ENCODE measurements around the gene PGS1. TPM values are rescaled to one million over a fixed set of nuclear protein-coding genes. Genes with fewer than 3 reads are reported as not detected.

Gene PGS1
- total and polyA plus RNA-seq, 7 experiments from 2014 or later, result 36.1 to 84.3 (median 77.3) TPM

- Mint-ChIP-seq H3K4me1 (peaks cover 45 to 83% (median 60%) of the 10 kb centered on the region in 7 donors), H3K27me3 (no peaks in the 10 kb centered on the region), H3K4me3 (peak overlapping the region in 2 of 10 donors; percentile 32 to 84), H3K36me3 (peaks cover 4 to 32% (median 12%) of the 10 kb centered on the region in 5 donors), H3K9me3 (no peaks in the 10 kb centered on the region), H3K27ac (peak overlapping the region in 8 of 9 donors; percentile 40 to 97 (median 93))
- ATAC-seq (no peak), DNase-seq (no peak)
- H3K36me3 ChIP-seq (ENCODE audit: control insufficient read depth in 2 of 3, insufficient read depth in 3 of 3, low read length in 3 of 3), result peaks cover 0 to 40% (median 0%) of the 10 kb centered on the region in 3 experiments
- ChIA-PET CTCF (interaction anchor here (1.0 to 1.9 kb wide), 4 partner anchors 38 to 146 kb away, joined by 3 to 5 read pairs (median 4); no protein-coding TSS in a partner anchor), POLR2A (interaction anchor here (0.5 kb wide), 1 partner anchor 81 kb away, joined by 3 read pairs; no protein-coding TSS in a partner anchor)
- no peaks in the 10 kb centered on the region for H3K27me3 ChIP-seq (ENCODE audit: control insufficient read depth in 2 of 2, insufficient read depth in 2 of 2, low read length in 2 of 2)
- intact Hi-C loops (cut with micrococcal nuclease), result no loop called here
- no peak overlapping the region for H3K27ac ChIP-seq (ENCODE audit: low read depth, low read length)
- peaks cover 24 to 39% of the 10 kb centered on the region in 2 donors for H3K4me1 ChIP-seq (ENCODE audit: control insufficient read depth in 2 of 2, insufficient read depth in 2 of 2, low read length in 2 of 2)
- no peaks in the 10 kb centered on the region for H3K9me3 ChIP-seq (ENCODE audit: control insufficient read depth in 2 of 3, low read length in 3 of 3)
- no peak overlapping the region for H3K4me3 ChIP-seq (ENCODE audit: low read length)
These were observed 39.1 kb downstream of the PGS1 start for GRCh38 chr17:78417531-78417909.

DNA sequence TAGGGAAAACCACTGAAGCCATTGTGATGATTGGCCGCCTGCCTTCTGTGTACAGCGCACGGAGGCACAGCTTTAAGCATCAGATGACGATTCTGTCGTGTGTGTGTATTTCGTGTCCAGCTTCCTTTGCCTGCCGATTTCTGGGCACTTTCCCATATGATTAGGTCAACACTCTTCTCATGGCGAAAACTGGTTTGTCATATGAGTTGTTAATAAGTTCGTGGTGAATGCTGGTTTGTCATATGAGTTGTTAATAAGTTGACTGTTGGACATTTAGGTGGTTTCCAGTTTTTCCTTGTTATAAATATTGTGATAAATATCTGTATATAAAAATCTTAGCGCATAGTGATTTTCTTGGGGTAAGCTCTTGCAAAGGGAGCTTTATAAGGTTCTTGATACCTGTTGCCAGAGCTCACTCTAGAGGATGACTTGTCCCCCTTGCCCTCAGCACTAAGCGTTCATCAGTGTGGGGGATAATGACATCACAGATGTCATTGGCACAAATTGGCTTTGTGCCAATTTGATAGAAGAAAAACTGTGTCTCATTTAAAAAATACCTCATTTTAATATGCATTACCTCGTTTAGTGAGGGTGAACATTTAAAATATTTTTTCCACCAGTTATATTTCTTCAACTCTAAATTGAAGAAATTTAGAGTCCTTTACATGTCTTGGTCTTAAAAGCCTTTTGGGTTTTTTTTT lies 40.0 kb downstream of the PGS1 start:
- Mint-ChIP-seq H3K27ac (peak overlapping the region in 2 of 9 donors; percentile 71 to 86), H3K4me3 (no peak overlapping the region), H3K36me3 (peaks cover 4 to 29% (median 12%) of the 10 kb centered on the region in 5 donors), H3K27me3 (no peaks in the 10 kb centered on the region), H3K9me3 (peaks cover 0 to 1% (median 0%) of the 10 kb centered on the region in 11 donors), H3K4me1 (peaks cover 39 to 77% (median 54%) of the 10 kb centered on the region in 7 donors)
- Histone ChIP-seq H3K9me3 (ENCODE audit: control insufficient read depth in 2 of 3, low read length in 3 of 3) (no peaks in the 10 kb centered on the region), H3K36me3 (ENCODE audit: control insufficient read depth in 2 of 3, insufficient read depth in 3 of 3, low read length in 3 of 3) (peaks cover 0 to 50% (median under 1%) of the 10 kb centered on the region in 3 experiments), H3K27me3 (ENCODE audit: control insufficient read depth in 2 of 2, insufficient read depth in 2 of 2, low read length in 2 of 2) (no peaks in the 10 kb centered on the region), H3K27ac (ENCODE audit: low read depth, low read length) (no peak overlapping the region), H3K4me3 (ENCODE audit: low read length) (no peak overlapping the region), H3K4me1 (ENCODE audit: control insufficient read depth in 2 of 2, insufficient read depth in 2 of 2, low read length in 2 of 2) (peaks cover 22 to 30% of the 10 kb centered on the region in 2 donors)
- DNase-seq (no peak), ATAC-seq (no peak)
- ChIA-PET POLR2A (interaction anchor here (1.3 kb wide), 1 partner anchor 169 kb away, joined by 3 read pairs; no protein-coding TSS in a partner anchor), CTCF (interaction anchor here (1.0 to 6.6 kb wide), 4 partner anchors 8 to 167 kb away, joined by 3 to 50 read pairs (median 18); no protein-coding TSS in a partner anchor)
- intact Hi-C loops (cut with micrococcal nuclease), result no loop called here

- Mint-ChIP-seq H3K9me3 (peaks cover 0 to 1% (median 0%) of the 10 kb centered on the region in 11 donors), H3K36me3 (peaks cover 4 to 30% (median 12%) of the 10 kb centered on the region in 5 donors), H3K4me3 (no peak overlapping the region), H3K27me3 (no peaks in the 10 kb centered on the region), H3K4me1 (peaks cover 22 to 64% (median 37%) of the 10 kb centered on the region in 7 donors), H3K27ac (peak overlapping the region in 5 of 9 donors; percentile 6 to 75 (median 55))
- peaks cover 0 to 67% (median 4%) of the 10 kb centered on the region in 3 experiments for H3K36me3 ChIP-seq (ENCODE audit: control insufficient read depth in 2 of 3, insufficient read depth in 3 of 3, low read length in 3 of 3)
- no peaks in the 10 kb centered on the region for H3K27me3 ChIP-seq (ENCODE audit: control insufficient read depth in 2 of 2, insufficient read depth in 2 of 2, low read length in 2 of 2)
- no peak overlapping the region for H3K27ac ChIP-seq (ENCODE audit: low read depth, low read length)
- no peak for DNase-seq
- ChIA-PET CTCF (interaction anchor here (0.6 to 6.6 kb wide), 8 partner anchors 10 to 288 kb away, joined by 3 to 50 read pairs (median 4); no protein-coding TSS in a partner anchor), POLR2A (interaction anchor here (1.3 kb wide), 1 partner anchor 171 kb away, joined by 3 read pairs; no protein-coding TSS in a partner anchor)
- intact Hi-C loops (cut with micrococcal nuclease), result loop anchor here in 1 of 2 donors (10.0 kb wide), 1 partner anchor 335 kb away; no protein-coding TSS in a partner anchor
- H3K4me1 ChIP-seq (ENCODE audit: control insufficient read depth in 2 of 2, insufficient read depth in 2 of 2, low read length in 2 of 2), result peaks cover 4 to 13% of the 10 kb centered on the region in 2 donors
- no peaks in the 10 kb centered on the region for H3K9me3 ChIP-seq (ENCODE audit: control insufficient read depth in 2 of 3, low read length in 3 of 3)
- no peak for ATAC-seq
- no peak overlapping the region for H3K4me3 ChIP-seq (ENCODE audit: low read length)
These were observed 41.7 kb downstream of the PGS1 start for GRCh38 chr17:78419970-78420815.

- Histone ChIP-seq H3K4me3 (ENCODE audit: low read length) (no peak overlapping the region), H3K27ac (ENCODE audit: low read depth, low read length) (no peak overlapping the region), H3K9me3 (ENCODE audit: control insufficient read depth in 2 of 3, low read length in 3 of 3) (no peaks in the 10 kb centered on the region), H3K36me3 (ENCODE audit: control insufficient read depth in 2 of 3, insufficient read depth in 3 of 3, low read length in 3 of 3) (peaks cover 0 to 74% (median 4%) of the 10 kb centered on the region in 3 experiments), H3K27me3 (ENCODE audit: control insufficient read depth in 2 of 2, insufficient read depth in 2 of 2, low read length in 2 of 2) (no peaks in the 10 kb centered on the region), H3K4me1 (ENCODE audit: control insufficient read depth in 2 of 2, insufficient read depth in 2 of 2, low read length in 2 of 2) (peaks cover under 1 to 6% of the 10 kb centered on the region in 2 donors)
- intact Hi-C loops (cut with micrococcal nuclease), result loop anchor here in 1 of 2 donors (10.0 kb wide), 1 partner anchor 336 kb away; no protein-coding TSS in a partner anchor
- CTCF ChIA-PET, result interaction anchor here (0.6 to 6.6 kb wide), 13 partner anchors 13 to 244 kb away, joined by 3 to 50 read pairs (median 5); no protein-coding TSS in a partner anchor
- H3K36me3 Mint-ChIP-seq, result peaks cover 4 to 31% (median 12%) of the 10 kb centered on the region in 5 donors
- POLR2A ChIA-PET, result interaction anchor here (1.0 to 2.2 kb wide), 2 partner anchors 60 to 169 kb away, joined by 4 to 10 read pairs; no protein-coding TSS in a partner anchor
- H3K4me3 Mint-ChIP-seq, result no peak overlapping the region
- no peaks in the 10 kb centered on the region for H3K27me3 Mint-ChIP-seq
- DNase-seq, result no peak
- ATAC-seq, result no peak
- peaks cover 0 to 1% (median 0%) of the 10 kb centered on the region in 11 donors for H3K9me3 Mint-ChIP-seq
- peaks cover 13 to 56% (median 28%) of the 10 kb centered on the region in 7 donors for H3K4me1 Mint-ChIP-seq
- peak overlapping the region in 3 of 9 donors; percentile 50 to 75 (median 55) for H3K27ac Mint-ChIP-seq
These were observed 42.7 kb downstream of the PGS1 start for GRCh38 chr17:78421084-78421533.

DNA sequence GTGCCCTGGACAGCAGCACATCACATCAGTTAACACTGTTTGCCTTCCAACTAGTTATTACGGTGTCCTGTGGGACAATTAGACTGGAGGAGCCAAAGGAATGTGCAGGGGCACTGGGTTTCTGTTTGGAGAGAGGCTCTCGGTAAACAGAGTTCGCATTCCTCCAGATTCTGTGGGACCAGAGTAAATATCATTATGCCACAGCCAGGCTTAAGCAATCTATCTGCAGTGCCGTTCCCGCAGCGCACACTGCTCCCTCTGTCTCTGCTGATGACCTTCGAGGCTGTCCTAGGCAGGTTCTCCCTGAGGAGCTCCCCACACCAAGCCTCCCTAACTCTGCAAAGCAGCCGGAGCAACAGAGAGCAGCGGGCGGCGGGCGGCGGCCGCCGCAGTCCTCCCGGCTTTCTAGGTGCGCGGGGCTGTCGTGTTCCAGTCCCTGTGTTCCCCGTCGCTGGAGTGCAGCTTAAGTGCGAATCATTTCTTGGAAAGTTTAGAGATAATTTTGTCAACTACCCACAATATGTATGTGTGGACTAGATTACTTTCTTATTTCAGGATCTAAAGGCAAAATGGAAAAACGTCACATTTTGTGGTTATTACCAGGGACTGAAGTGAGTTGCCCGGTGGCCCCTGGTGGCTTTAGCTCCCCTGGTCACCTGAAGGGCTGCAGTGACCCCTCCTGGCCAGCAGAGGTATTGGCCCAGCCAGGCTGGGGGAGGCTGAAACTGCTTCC lies 43.3 kb downstream of the PGS1 start:
- Mint-ChIP-seq H3K4me3 (no peak overlapping the region), H3K27me3 (no peaks in the 10 kb centered on the region), H3K36me3 (peaks cover 4 to 34% (median 12%) of the 10 kb centered on the region in 5 donors), H3K9me3 (peaks cover 0 to 1% (median 0%) of the 10 kb centered on the region in 11 donors), H3K27ac (peak overlapping the region in 8 of 9 donors; percentile 11 to 69 (median 49)), H3K4me1 (peaks cover 9 to 52% (median 22%) of the 10 kb centered on the region in 7 donors)
- intact Hi-C loops (cut with micrococcal nuclease), result loop anchor here (1.0 to 10.0 kb wide), 5 partner anchors 61 to 337 kb away; partner anchors contain the start of gene SOCS3 (in 2 of the 2)
- H3K9me3 ChIP-seq (ENCODE audit: control insufficient read depth in 2 of 3, low read length in 3 of 3), result no peaks in the 10 kb centered on the region
- H3K4me1 ChIP-seq (ENCODE audit: control insufficient read depth in 2 of 2, insufficient read depth in 2 of 2, low read length in 2 of 2), result peaks cover 0 to under 1% of the 10 kb centered on the region in 2 donors
- POLR2A ChIA-PET, result interaction anchor here (0.9 to 2.2 kb wide), 7 partner anchors 43 to 170 kb away, joined by 3 to 10 read pairs (median 4); partner anchors contain the start of gene PGS1
- peak; percentile 94 for ATAC-seq
- CTCF ChIA-PET, result interaction anchor here (0.6 to 6.6 kb wide), 18 partner anchors 14 to 337 kb away, joined by 3 to 50 read pairs (median 4); partner anchors contain the start of gene PGS1
- no peak overlapping the region for H3K27ac ChIP-seq (ENCODE audit: low read depth, low read length)
- DNase-seq, result peak; percentile 48 to 81 (median 64)
- H3K27me3 ChIP-seq (ENCODE audit: control insufficient read depth in 2 of 2, insufficient read depth in 2 of 2, low read length in 2 of 2), result no peaks in the 10 kb centered on the region
- H3K36me3 ChIP-seq (ENCODE audit: control insufficient read depth in 2 of 3, insufficient read depth in 3 of 3, low read length in 3 of 3), result peaks cover 0 to 75% (median 4%) of the 10 kb centered on the region in 3 experiments
- no peak overlapping the region for H3K4me3 ChIP-seq (ENCODE audit: low read length)

Measured in naive thymus-derived CD4-positive, alpha-beta T cell (primary cell).